Glutamatergic neuron (in vitro differentiated cells): Measurements from ENCODE around the gene KLRC4. TPM values are rescaled to one million over a fixed set of nuclear protein-coding genes. Genes with fewer than 3 reads are reported as not detected.
"Not testable (repeated sequence)": the region's sequence is repeated elsewhere in the genome, so short reads cannot be mapped to it uniquely, and the experiment has no call there.

Experiments used
- DNase-seq: peaks from one replicate; pipeline ENCODE4 v3.0.0; 2022
- H3K27ac Mint-ChIP-seq: one replicate; pipeline ENCODE4 v1.8.0; 2020; ENCODE audit warnings: mild to moderate bottlenecking, mixed read lengths, inconsistent platforms; ENCODE audit not compliant: unreplicated experiment
- H3K27me3 Mint-ChIP-seq: one replicate; pipeline ENCODE4 v1.8.0; 2020; ENCODE audit warnings: mild to moderate bottlenecking, moderate library complexity, mixed read lengths, inconsistent platforms; ENCODE audit not compliant: unreplicated experiment
- H3K36me3 Mint-ChIP-seq: one replicate; pipeline ENCODE4 v1.8.0; 2020; ENCODE audit warnings: mild to moderate bottlenecking, mixed read lengths, inconsistent platforms; ENCODE audit not compliant: unreplicated experiment
- H3K4me1 Mint-ChIP-seq: one replicate; pipeline ENCODE4 v1.8.0; 2020; ENCODE audit warnings: mild to moderate bottlenecking, low read depth, mixed read lengths, inconsistent platforms; ENCODE audit not compliant: unreplicated experiment
- H3K4me3 Mint-ChIP-seq: one replicate; pipeline ENCODE4 v1.8.0; 2020; ENCODE audit warnings: mild to moderate bottlenecking, mixed read lengths, inconsistent platforms; ENCODE audit not compliant: unreplicated experiment
- H3K9me3 Mint-ChIP-seq: one replicate; pipeline ENCODE4 v1.8.0; 2020; ENCODE audit warnings: mild to moderate bottlenecking, moderate library complexity, mixed read lengths, inconsistent platforms; ENCODE audit not compliant: unreplicated experiment
- CTCF ChIP-seq: fragments of 200-600 bp; sonication (generic); IDR thresholded peaks from one replicate; pipeline ENCODE4 v1.5.0; 2021; ENCODE audit not compliant: partially characterized antibody, unreplicated experiment
- total RNA-seq: library from RNA; stranded (reverse); fragmentation: NEBNext Ultra II Directional; extraction: Animal tissue kit (Norgen Biotek cat#: 25700); gene quantifications from one replicate; pipeline ENCODE4 v1.2.1, GENCODE V29; 2021; ENCODE audit not compliant: unreplicated experiment

The KLRC4 gene
- total RNA-seq, 1 donor from 2014 or later: not detected

- H3K27me3 Mint-ChIP-seq: no peaks in the 10 kb centered on the region
- H3K4me3 Mint-ChIP-seq: no peak overlapping the region
- H3K36me3 Mint-ChIP-seq: no peaks in the 10 kb centered on the region
- no peaks in the 10 kb centered on the region for H3K4me1 Mint-ChIP-seq
- no peak for DNase-seq
- no peak overlapping the region for H3K27ac Mint-ChIP-seq
- no peaks in the 10 kb centered on the region for H3K9me3 Mint-ChIP-seq
- no peak for TF ChIP-seq CTCF
Observed at GRCh38 chr12:10385166-10385613, 24.4 kb downstream of the KLRC4 start.

- H3K9me3 Mint-ChIP-seq: no peaks in the 10 kb centered on the region
- TF ChIP-seq CTCF: no peak
- DNase-seq: no peak
- H3K4me1 Mint-ChIP-seq: no peaks in the 10 kb centered on the region
- H3K27me3 Mint-ChIP-seq: no peaks in the 10 kb centered on the region
- H3K36me3 Mint-ChIP-seq: no peaks in the 10 kb centered on the region
- H3K27ac Mint-ChIP-seq: no peak overlapping the region
- no peak overlapping the region for H3K4me3 Mint-ChIP-seq
Observed at GRCh38 chr12:10384191-10384590, 25.4 kb downstream of the KLRC4 start.

DNA sequence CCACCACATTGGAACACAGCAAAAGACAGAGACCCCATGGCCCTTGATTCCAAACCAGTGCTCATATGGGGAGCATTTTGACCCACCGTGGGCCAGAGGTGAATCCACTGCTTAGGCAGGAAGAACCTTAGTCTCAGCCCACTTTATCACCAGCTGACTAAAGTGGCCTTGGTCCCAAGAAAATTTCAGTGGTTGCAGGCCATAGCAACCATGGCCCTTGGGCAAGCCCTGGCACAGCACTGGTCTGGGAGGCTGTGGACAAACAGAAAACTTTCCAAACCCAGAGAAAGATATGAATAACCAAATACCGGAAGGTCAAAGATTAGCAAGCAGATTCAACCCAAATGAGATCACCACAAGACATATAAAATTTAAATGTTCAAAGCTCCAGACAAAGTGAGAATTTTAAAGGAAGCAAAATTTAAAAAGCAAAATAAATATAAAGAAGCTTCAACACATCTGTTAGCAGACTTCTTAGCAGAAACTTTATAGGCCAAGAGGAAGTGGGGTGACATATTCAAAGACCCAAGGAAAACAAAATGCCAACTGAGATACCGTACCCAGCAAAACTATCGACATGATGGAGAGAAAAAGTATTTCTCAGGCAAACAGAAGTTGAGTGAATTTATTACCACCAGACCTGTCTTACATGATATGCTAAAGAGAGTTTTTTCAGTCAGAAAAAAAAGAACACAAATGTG, 27.5 kb downstream of the KLRC4 start:
- DNase-seq: no peak
- Mint-ChIP-seq H3K27me3 (no peaks in the 10 kb centered on the region), H3K9me3 (no peaks in the 10 kb centered on the region), H3K4me1 (no peaks in the 10 kb centered on the region), H3K4me3 (no peak overlapping the region), H3K27ac (no peak overlapping the region), H3K36me3 (no peaks in the 10 kb centered on the region)
- no peak for TF ChIP-seq CTCF

DNA sequence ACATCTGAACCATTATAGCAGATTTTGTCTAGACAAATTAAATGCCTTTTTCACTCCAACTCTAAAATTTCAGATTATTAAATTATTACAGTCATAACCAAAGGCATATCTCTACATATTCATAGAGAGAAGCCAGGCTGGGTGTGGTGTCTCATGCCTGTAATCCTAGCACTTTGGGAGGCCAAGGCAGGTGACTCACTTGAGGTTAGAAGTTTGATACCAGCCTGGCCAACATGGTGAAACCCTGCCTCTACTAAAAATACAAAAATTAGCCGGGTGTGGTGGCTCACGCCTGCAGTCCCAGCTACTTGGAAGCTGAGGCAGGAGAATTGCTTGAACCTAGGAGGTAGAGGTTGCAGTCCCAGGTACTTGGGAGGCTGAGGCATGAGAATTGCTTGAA, 30.8 kb downstream of the KLRC4 start:
- H3K27ac Mint-ChIP-seq, H3K4me3 Mint-ChIP-seq, H3K36me3 Mint-ChIP-seq, H3K9me3 Mint-ChIP-seq, DNase-seq, H3K4me1 Mint-ChIP-seq, H3K27me3 Mint-ChIP-seq: not testable (repeated sequence)

DNA sequence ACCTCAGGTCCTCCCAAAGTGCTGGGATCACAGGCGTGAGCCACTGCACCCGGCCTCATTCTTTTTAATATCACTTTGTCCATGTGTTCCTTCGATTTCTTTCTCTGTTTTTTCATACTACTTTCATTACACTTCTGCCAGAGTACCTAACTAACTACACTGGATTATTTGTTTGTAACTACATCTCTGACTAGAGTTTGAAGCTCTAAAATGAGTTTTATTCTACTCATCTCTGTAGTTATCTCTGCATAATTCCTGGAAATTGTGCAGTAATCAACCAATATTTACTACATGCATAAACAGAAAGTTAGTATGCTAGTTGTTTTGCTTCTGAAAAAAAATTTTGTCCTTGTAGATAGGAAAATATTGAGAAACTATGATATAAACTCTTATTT, 34.9 kb downstream of the KLRC4 start:
- Mint-ChIP-seq H3K36me3 (no peaks in the 10 kb centered on the region), H3K27me3 (peaks cover 2% of the 10 kb centered on the region), H3K4me1 (no peaks in the 10 kb centered on the region), H3K27ac (no peak overlapping the region), H3K4me3 (no peak overlapping the region), H3K9me3 (no peaks in the 10 kb centered on the region)
- DNase-seq: no peak
- no peak for TF ChIP-seq CTCF
